Epithelial cell of proximal tubule (primary cell): ENCODE results near the gene IZUMO1. TPM values are rescaled to one million over a fixed set of nuclear protein-coding genes. Genes with fewer than 3 reads are reported as not detected.
"Not testable (repeated sequence)": the region's sequence is repeated elsewhere in the genome, so short reads cannot be mapped to it uniquely, and the experiment has no call there.

Source experiments
- DNase-seq: peaks from one replicate; pipeline ENCODE4 v3.0.0-alpha.2; 2011; ENCODE audit warnings: low read depth
- H3K4me3 ChIP-seq: 2 replicates; pipeline ENCODE4 v1.5.1; 2011; ENCODE audit warnings: low read depth, mild to moderate bottlenecking, low read length
- CTCF ChIP-seq: conservative IDR thresholded peaks from 2 replicates; pipeline ENCODE4 v1.5.1; 2012; ENCODE audit warnings: low read depth, mild to moderate bottlenecking, low read length
- total RNA-seq: library from RNA; depleted of rRNA; stranded (reverse); fragments of >200 nt; gene quantifications from 2 replicates; pipeline ENCODE4 v1.2.3, GENCODE V29; 2015

The IZUMO1 gene
- total RNA-seq, 1 donor from 2014 or later, result not detected

DNA sequence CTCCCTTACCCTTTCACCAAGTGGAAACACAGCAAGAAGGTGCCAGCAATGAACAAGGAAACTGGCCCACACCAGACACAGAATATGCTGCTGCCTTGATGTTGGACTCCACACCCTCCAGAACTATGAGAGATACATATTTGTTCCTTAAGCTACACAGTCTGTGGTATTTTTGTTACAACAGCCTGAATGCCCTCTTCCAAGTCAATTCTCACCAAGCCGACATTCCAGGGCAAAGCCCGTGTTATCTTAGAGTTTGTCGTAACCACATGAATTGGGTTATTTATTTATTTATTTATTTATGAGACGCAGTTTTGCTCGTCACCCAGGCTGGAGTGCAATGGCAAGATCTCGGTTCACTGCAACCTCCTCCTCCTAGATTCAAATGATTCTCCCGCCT, 23.6 kb upstream of the IZUMO1 start:
- DNase-seq, result no peak
- TF ChIP-seq CTCF, result no peak
- H3K4me3 ChIP-seq, result no peak overlapping the region

DNA sequence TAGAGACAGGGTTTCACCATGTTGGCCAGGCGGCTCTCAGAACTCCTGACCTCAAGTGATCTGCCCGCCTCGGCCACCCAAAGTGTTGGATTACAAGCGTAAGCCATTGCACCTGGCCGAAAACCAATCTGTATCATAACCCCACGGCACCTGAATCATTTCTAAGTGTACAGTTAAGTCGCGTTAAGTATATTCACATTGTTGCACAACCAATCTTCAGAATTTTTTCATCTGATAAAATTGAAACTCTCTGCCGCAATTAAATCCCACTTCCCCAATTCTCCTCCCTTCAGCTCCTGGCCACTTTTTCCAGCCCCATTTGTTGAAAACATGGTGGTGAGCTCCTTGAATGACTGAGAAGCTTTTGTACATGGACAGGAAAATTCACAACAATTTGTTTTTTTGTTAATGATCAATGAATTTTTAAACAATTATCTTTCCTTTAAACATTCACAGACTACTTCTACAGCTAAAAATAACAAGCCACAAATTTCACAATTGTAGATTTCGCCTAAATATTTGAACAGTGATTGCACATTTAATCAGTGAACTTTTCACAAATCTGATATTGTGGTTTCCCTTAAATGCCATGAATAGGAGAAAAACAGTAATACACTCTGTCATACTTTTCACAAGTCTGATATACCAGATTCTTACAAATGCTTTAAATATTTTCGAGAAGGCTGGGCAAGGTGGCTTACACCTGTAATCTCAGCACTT, 22.4 kb upstream of the IZUMO1 start:
- no peak overlapping the region for H3K4me3 ChIP-seq
- TF ChIP-seq CTCF, result no peak
- no peak for DNase-seq

DNA sequence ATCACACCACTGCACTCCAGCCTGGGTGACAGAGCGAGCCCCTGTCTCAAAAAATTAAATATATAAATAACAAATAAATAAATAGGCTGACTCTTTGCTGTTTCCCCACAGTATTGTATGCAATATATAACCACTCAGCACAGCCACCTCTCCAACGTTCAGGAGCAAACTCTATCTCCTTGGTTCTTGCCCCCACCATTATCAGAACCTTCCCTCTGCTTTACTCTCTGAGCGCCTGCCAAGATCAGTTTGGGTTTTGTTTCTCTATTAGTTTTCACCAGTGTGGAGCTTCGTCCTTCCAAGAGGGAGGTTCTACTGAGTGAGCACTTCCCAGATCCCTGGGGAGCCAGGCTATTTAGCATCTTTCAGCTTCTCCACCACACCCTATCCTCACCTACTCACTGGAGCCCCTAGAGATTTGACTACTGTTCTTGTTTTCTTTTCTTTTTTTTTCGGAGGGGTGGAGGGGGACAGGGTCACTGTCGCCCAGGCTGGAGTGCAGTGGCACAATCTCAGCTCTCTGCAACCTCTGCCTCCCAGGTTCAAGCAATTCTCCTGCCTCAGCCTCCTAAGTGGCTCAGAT, 21.6 kb upstream of the IZUMO1 start:
- not testable (repeated sequence) for H3K4me3 ChIP-seq, DNase-seq

GRCh38 chr19:48765816-48766215, 19.1 kb upstream of the IZUMO1 start:
- H3K4me3 ChIP-seq, DNase-seq: not testable (repeated sequence)

DNA sequence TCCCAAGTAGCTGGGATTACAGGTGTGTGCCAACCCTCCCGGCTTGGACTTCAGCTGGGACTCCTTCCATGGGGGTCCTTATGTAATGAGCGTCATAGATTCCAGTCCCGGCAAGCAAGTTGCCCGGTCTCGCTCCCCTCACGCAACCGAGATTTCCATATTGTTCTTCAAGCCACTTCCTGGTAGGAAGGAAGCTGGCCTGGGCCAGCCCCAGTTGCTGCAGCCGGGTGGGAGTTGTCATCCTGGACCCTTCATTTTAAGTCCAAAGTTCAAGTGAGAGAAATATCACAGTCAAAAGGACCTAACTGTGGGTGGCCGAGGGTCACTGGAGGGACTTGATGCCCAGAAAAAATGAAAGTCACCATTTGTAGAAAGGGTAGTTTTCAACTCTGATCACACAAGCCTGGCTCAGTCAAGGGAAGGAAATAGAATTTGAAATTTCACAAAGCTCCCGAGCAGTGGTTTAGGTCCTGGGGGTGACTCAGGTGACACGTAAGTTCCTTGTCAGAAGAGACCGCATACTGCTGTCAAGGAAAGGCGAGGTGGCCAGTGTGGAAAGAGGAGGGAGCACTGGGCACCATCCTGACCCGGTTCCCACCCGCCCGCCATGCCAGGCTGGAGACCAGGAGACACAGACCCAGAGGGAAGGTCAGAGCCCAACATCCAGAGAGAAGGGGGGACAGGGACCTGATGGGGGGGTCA, 13.9 kb upstream of the IZUMO1 start:
- no peak for DNase-seq
- no peak overlapping the region for H3K4me3 ChIP-seq
- TF ChIP-seq CTCF, result no peak

GRCh38 chr19:48757741-48758144, 11.0 kb upstream of the IZUMO1 start:
- TF ChIP-seq CTCF, result no peak
- no peak overlapping the region for H3K4me3 ChIP-seq
- no peak for DNase-seq

GRCh38 chr19:48757089-48757675, 10.5 kb upstream of the IZUMO1 start:
- DNase-seq, result no peak
- no peak overlapping the region for H3K4me3 ChIP-seq

More at GRCh38 chr19:48757089-48757675, 10.5 kb upstream of the IZUMO1 start:
- TF ChIP-seq CTCF, result no peak
